ENCODE measurements around the gene KCTD18. TPM values are rescaled to one million over a fixed set of nuclear protein-coding genes. Genes with fewer than 3 reads are reported as not detected.

KCTD18 gene
- 12.6 TPM for total RNA-seq
- polyA plus RNA-seq (ENCODE audit: insufficient read depth, low read depth, low replicate concordance): 8.5 TPM
- long read RNA-seq, donor 1, partial matches to known transcripts: 0 of 2 reads
- long read RNA-seq, donor 1, other reads (novel, unspliced or antisense): 0 of 2 reads
- long read RNA-seq, donor 2, partial matches to known transcripts: 0 of 3 reads
- long read RNA-seq, donor 2, other reads (novel, unspliced or antisense): 0 of 3 reads
- long read RNA-seq, donor 3, partial matches to known transcripts: 0 of 3 reads
- long read RNA-seq, donor 3, other reads (novel, unspliced or antisense): 0 of 3 reads
- long read RNA-seq, donor 4, partial matches to known transcripts: 0 of 12 reads
- long read RNA-seq, donor 4, other reads (novel, unspliced or antisense): 10 of 12 reads
- long read RNA-seq, donor 5: 0 reads
- long read RNA-seq, donor 6, partial matches to known transcripts: 0 of 1 reads
- long read RNA-seq, donor 6, other reads (novel, unspliced or antisense): 0 of 1 reads
- long read RNA-seq, donor 7, partial matches to known transcripts: 3 of 10 reads
- long read RNA-seq, donor 7, other reads (novel, unspliced or antisense): 2 of 10 reads
- long read RNA-seq, donor 8, partial matches to known transcripts: 0 of 1 reads
- long read RNA-seq, donor 8, other reads (novel, unspliced or antisense): 0 of 1 reads
- long read RNA-seq, donor 9: 0 reads
- long read RNA-seq, donor 10: 0 reads

DNA sequence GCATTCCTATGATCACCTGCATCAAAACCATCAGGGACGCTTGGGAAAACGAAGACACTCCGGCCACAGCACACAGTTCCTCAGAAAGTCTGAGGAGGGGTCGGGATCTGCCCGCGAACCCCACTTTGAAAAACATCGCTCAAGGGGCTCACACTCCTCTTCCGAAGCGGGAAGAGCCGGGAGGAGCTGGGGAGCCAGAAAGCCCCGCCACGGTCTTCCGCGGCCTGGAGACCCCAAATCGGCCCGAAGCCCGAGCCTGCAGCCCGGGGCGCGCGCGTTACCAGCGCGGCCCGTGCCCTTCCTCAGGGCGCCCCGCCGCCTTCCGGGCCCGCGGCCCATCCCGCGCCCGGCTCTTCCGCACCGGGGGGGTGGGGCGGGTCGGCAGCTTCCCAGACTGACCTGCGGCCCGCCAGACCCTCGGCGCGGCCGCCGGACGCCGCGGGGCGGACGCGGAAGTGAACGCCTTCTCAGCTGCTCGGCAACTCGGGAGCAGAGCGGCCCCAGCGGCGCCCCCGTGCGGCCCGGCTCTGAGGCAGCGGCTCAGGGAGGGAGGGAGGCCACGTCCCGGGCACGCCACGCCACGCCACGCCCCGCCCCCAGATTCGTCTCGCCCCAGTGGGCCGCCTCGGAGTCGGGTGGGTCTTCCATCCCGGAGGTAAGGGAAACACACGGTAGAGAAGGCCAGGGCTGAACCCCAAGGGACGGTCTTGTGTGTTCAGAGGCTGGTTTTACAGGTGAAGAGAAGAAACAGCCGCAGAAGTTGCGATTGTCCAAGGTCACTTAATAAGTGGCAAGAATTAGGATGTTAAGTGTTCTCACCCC lies at the start of gene KCTD18:
TSS of gene KCTD18 (minus strand) at position 457 of the 822 bp plus-strand sequence. CDS start 3,052 bp downstream, outside the sequence.
- intact Hi-C loops (cut with DNase I): no loop called here
- no peaks in the 10 kb centered on the region for H3K9me3 ChIP-seq (ENCODE audit: control insufficient read depth in 2 of 3, insufficient read depth in 1 of 3, low read length in 3 of 3)
- H3K36me3 ChIP-seq (ENCODE audit: control insufficient read depth in 2 of 3, insufficient read depth in 3 of 3, low read length in 3 of 3): peaks cover 0 to 4% (median 0%) of the 10 kb centered on the region in 3 donors
- no peak for FAIRE-seq
- H3K4me1 ChIP-seq (ENCODE audit: control insufficient read depth in 2 of 3, insufficient read depth in 2 of 3, low read depth in 1 of 3, low read length in 3 of 3): peaks cover 0 to 8% (median 4%) of the 10 kb centered on the region in 3 donors
- TF ChIP-seq, protein P1, sequence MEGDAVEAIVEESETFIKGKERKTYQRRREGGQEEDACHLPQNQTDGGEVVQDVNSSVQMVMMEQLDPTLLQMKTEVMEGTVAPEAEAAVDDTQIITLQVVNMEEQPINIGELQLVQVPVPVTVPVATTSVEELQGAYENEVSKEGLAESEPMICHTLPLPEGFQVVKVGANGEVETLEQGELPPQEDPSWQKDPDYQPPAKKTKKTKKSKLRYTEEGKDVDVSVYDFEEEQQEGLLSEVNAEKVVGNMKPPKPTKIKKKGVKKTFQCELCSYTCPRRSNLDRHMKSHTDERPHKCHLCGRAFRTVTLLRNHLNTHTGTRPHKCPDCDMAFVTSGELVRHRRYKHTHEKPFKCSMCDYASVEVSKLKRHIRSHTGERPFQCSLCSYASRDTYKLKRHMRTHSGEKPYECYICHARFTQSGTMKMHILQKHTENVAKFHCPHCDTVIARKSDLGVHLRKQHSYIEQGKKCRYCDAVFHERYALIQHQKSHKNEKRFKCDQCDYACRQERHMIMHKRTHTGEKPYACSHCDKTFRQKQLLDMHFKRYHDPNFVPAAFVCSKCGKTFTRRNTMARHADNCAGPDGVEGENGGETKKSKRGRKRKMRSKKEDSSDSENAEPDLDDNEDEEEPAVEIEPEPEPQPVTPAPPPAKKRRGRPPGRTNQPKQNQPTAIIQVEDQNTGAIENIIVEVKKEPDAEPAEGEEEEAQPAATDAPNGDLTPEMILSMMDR (IDR thresholded peaks at IDR 0.05; ENCODE audit: borderline replicate concordance, extremely low read depth, insufficient read depth): peak; percentile 82
- peak within 1 kb of the TSS; percentile 81 to 90 (median 81) for H3K4me3 ChIP-seq (ENCODE audit: low read length in 3 of 3)
- DNase-seq: peak; percentile 93 to 97 (median 96)
- H3K27ac ChIP-seq (ENCODE audit: low read depth in 2 of 2, low read length in 2 of 2): peak within 1 kb of the TSS; percentile 44 to 62
- no peaks in the 10 kb centered on the region for H3K27me3 ChIP-seq (ENCODE audit: control insufficient read depth, insufficient read depth, low read length)
- peak within 1 kb of the TSS; percentile 61 to 91 (median 87) for H3K9ac ChIP-seq (ENCODE audit: low read length in 3 of 3)

DNA sequence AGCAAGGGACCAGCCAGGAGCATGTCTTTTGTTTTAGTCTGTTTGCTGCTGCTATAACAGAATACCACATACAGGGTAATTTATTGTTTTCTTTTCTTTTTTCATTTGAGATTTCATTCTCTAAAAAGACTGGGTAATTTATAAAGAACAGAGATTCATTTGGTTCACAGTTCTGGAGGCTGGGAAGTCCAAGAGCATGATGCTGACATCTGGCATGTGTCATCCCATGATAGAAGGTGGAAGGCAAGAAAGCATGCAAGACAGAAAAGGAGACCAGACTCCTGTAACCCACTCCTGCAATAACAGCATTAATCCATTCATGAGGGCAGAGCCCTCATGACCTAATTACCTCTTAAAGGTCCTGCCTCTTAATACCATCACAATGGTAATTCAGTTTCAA lies 30.9 kb upstream of the KCTD18 start:
- H3K9ac ChIP-seq (ENCODE audit: low read length in 3 of 3): no peak overlapping the region
- H3K27me3 ChIP-seq (ENCODE audit: control insufficient read depth, insufficient read depth, low read length): no peaks in the 10 kb centered on the region
- no peak overlapping the region for H3K27ac ChIP-seq (ENCODE audit: low read depth in 2 of 2, low read length in 2 of 2)
- TF ChIP-seq, protein P1 (IDR thresholded peaks at IDR 0.05; ENCODE audit: borderline replicate concordance, extremely low read depth, insufficient read depth): no peak
- no peak for FAIRE-seq
- H3K4me3 ChIP-seq (ENCODE audit: low read length in 3 of 3): no peak overlapping the region
- no peaks in the 10 kb centered on the region for H3K9me3 ChIP-seq (ENCODE audit: control insufficient read depth in 2 of 3, insufficient read depth in 1 of 3, low read length in 3 of 3)
- no peaks in the 10 kb centered on the region for H3K4me1 ChIP-seq (ENCODE audit: control insufficient read depth in 2 of 3, insufficient read depth in 2 of 3, low read depth in 1 of 3, low read length in 3 of 3)
- intact Hi-C loops (cut with DNase I): no loop called here
- no peak for DNase-seq
- H3K36me3 ChIP-seq (ENCODE audit: control insufficient read depth in 2 of 3, insufficient read depth in 3 of 3, low read length in 3 of 3): no peaks in the 10 kb centered on the region

DNA sequence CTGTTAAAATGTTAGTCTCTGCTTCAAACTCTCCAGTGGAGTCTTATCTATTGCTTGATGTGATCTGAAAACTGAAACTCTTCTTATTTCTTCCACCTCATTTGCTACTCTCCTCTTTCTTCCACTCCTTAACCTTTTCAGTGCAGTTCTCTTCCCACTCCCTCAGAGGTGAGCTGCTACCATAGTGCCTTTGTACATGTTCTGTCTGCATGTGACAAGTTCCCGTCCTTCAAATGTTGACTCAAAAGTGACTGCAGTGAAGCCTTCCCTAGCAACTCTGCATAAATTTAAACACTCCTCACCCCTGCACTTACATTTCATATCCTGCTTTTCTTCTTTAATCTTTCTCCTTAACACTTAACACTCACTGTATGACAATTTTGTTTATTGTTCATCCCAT lies 28.3 kb upstream of the KCTD18 start:
- intact Hi-C loops (cut with DNase I): no loop called here
- H3K27ac ChIP-seq (ENCODE audit: low read depth in 2 of 2, low read length in 2 of 2): no peak overlapping the region
- no peaks in the 10 kb centered on the region for H3K4me1 ChIP-seq (ENCODE audit: control insufficient read depth in 2 of 3, insufficient read depth in 2 of 3, low read depth in 1 of 3, low read length in 3 of 3)
- no peak overlapping the region for H3K4me3 ChIP-seq (ENCODE audit: low read length in 3 of 3)
- no peak for DNase-seq
- no peaks in the 10 kb centered on the region for H3K36me3 ChIP-seq (ENCODE audit: control insufficient read depth in 2 of 3, insufficient read depth in 3 of 3, low read length in 3 of 3)
- no peak for FAIRE-seq
- H3K9me3 ChIP-seq (ENCODE audit: control insufficient read depth in 2 of 3, insufficient read depth in 1 of 3, low read length in 3 of 3): no peaks in the 10 kb centered on the region
- no peak overlapping the region for H3K9ac ChIP-seq (ENCODE audit: low read length in 3 of 3)
- TF ChIP-seq, protein P1 (IDR thresholded peaks at IDR 0.05; ENCODE audit: borderline replicate concordance, extremely low read depth, insufficient read depth): no peak
- H3K27me3 ChIP-seq (ENCODE audit: control insufficient read depth, insufficient read depth, low read length): no peaks in the 10 kb centered on the region
